Superior temporal gyrus (tissue), 1 donor: Measurements from ENCODE around the gene SCAF8.
A peak's percentile ranks its signal among the peaks of the same experiment; 100 is the strongest.
"Not testable (repeated sequence)": the region's sequence is repeated elsewhere in the genome, so short reads cannot be mapped to it uniquely, and the experiment has no call there.

ENCODE experiments used
- DNase-seq: peaks from one replicate; pipeline ENCODE4 v3.0.0-alpha.2; 2016; ENCODE audit errors: extremely low spot score

The SCAF8 gene

GRCh38 chr6:154733183-154733625 is at the start of gene SCAF8:
Gene SCAF8, plus strand, starts transcription at chr6:154733416. Its CDS starts 485 bp downstream, at chr6:154733901.
- peak; percentile 88 for DNase-seq

DNA sequence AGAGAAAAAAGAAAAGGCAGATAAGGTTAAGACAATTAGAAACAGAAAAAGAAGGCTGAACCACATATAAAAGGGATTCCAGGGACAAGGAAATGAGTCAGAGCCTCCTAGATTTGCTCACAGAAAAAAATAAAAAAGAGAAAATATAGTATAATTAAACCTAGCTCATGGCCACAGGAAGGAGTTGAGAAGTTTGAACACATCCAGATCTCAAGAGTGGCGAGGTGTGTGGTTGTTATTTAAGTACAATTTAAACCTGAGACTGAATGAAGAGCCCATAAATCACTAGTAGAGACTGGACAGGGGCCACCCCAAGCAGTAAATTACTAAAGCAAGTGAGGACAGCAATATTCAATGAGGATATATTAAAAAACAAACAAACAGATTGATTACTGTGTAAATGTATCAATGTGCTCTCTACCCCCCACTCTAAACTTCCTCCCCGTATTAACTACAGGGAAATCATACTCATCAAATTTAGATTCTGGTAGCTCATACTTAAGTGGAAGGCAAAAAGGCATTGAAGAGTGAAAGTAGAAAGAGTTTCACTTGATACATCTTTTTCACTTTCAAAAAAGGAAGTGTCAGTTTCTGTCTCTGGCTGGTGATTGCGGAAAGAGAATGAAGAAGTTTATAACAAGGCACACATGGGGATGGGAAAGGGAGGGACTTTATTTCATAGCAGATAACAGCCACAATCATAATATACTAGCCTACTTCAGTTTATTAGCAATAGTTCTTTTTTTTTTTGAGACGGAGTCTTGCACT is 49.3 kb upstream of the SCAF8 start:
- no peak for DNase-seq

GRCh38 chr6:154686162-154686561 is 47.1 kb upstream of the SCAF8 start:
- DNase-seq: peak; percentile 24

DNA sequence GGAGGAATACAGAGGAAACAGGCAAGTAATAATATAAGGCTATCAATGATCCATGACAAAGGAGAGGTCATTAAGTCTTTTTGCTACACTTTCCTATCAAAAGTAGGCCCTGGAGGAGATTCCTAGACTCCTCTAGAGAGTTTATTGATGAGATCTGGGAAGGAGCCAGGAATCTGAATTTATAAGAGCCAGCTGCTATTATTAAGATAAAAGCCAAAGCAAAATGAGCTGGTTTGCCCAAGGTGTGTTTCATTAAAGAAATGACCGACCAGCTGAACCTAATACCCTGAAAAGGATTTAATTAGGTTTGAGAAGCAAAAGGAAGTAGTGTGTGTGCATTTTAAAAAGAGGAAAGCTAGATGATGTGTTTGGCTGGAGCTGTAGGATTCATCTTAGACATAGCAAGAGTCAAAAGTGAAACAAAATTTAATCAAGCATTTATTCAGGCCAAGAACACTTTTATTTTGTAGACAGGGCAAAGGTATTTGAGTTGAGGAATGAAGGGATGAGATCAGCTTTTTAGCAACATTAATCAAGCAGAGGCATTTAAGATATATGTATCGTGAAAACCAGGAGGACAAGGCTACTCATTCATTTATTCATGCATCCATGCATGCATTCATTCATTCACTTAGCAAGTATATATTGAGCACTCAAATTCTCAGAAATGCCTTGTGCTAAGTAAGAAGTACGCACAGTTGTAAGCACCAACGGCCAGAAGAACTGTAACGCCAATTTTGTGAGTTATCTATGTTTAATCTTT is 43.5 kb upstream of the SCAF8 start:
- DNase-seq: no peak

GRCh38 chr6:154690857-154691256 is 42.4 kb upstream of the SCAF8 start:
- DNase-seq: no peak

- no peak for DNase-seq
Observed at GRCh38 chr6:154696661-154697060, 36.6 kb upstream of the SCAF8 start.

DNA sequence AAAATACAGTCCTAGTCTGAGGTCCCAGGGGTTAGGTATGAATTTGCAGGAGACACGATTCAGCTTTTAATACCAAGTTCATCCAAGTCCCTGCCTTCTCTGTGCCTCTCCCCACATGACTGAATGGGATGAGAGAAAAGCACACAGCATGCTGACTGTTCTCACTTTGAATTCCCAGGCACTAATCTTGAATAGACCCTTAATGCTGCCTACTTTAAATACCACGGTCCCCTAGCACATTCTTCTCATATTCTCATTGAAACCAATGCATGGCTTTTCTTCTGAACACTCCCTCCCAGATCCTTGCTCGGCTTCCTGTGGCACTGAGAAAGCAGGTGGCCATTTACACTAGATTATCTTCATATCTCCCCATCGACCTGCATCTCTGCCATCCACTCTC is 30.1 kb upstream of the SCAF8 start:
- DNase-seq: no peak

DNA sequence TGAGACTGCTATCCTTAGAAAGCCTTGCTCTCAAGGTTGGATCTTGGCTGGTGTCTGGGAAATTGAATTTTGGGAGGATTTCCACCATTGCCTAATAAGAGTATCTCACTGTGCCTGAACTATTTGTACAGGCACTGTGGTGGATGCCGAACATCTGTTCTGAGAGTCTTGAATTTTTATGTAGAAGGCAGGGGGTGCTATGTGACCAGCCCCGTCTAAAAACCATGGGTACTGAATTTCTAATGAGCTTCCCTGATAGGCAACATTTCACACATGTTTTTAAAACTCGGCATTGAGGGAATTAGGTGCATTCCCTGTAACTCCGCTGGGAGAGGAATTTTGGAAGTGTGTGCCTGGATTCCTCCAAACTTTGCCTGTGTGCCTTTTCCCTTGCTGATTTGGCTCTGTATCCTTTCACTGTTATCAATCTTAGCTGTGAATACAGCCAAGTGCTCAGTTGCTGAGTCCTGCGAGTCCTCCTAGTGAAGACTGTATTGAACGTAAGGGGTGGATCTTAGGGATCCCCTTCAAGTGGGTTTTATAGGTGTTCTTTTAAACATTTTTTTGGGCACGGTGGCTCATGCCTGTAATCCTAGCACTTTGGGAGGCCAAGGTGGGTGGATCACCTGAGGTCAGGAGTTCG is 27.6 kb upstream of the SCAF8 start:
- no peak for DNase-seq

GRCh38 chr6:154706389-154706788 is 26.8 kb upstream of the SCAF8 start:
- no peak for DNase-seq

DNA sequence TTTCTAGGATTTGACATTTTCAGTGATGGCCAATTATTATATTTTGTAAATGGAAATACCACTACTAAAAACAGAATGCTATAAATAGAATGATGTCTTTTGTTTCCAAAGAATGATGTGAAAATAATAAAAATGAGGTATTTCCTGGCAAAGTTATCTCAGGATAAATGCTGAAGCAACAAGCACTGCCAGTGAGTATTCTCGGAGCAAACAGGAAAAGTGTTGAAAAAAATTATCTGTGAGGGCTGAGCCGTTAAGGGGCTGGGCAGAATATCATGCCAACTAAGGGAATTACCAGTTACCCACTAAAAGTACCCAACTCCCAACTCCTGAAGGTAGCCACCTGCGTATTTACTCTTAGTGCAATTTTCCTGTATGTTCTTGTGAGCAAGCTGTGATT is 23.6 kb upstream of the SCAF8 start:
- no peak for DNase-seq

DNA sequence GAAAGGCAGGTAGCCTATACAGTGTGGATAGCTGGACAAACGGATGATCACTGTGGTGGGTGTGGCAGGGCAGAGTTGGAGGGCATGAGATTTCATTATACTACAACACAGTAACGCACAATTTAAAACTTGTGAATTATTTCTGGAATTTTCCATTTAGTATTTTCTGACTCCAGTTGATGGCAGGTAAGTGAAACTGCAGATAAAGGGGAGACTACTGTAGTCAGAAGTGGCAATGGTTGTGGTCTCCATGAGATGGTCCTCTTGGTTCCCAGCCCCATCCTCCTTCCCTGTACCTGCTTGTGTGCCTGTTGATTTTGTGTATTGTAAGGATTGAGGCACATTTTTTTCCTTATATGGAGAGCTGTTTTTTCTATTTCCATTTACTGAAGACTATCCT is 22.5 kb upstream of the SCAF8 start:
- no peak for DNase-seq

- no peak for DNase-seq
Observed at GRCh38 chr6:154715446-154715845, 17.8 kb upstream of the SCAF8 start.

DNA sequence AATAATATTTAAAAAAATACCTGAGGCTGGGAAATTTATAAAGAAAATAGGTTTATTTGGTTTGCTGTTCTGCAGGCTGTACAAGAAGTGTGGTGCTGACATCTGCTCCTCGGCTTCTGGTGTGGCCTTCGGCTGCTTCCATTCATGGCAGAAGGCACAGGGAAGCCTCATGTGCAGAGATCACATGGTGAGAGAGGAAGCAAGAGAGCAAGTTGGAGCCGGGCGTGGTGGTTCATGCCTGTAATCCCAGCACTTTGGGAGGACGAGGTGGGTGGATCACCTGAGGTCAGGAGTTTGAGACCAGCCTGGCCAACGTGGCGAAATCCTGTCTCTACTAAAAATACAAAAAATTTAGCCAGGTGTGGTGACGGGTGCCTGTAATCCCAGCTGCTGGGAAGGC is 16.9 kb upstream of the SCAF8 start:
- not testable (repeated sequence) for DNase-seq

DNA sequence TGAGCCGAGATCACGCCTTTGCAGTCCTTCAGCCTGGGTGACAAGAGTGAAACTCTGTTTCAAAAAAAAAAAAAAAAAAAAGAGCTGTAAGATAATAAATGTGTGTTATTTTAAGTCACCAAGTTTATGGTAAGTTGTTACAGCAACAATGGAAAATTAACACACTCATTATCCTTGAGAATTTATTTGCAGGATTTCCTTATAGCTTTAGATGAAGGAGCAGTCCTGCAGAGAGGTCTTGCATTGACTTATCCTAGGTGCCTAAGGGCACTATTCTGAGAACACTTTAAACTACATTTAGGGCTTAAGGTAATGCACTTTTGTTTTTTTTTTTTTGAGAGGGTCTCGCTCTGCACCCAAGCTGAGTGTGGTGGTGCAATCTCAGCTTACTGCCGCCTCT is 13.8 kb upstream of the SCAF8 start:
- DNase-seq: no peak

DNA sequence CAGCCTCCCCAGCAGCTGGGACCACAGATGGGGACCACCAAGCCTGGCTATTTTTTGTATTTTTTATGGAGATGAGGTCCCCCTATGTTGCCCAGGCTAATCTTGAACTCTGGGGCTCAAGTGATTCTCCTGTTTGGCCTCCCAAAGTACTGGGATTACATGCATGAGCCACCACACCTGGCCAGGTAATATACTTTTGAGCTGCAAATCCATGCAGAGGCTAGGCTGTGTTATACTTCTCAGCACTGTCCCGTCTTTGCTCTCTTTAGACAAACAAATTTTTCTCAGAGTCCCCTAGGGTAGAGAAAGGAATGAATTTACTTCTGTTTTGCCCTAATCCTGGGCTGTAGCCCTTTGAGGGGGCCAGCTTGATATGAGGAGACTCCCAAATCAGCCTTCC is 13.4 kb upstream of the SCAF8 start:
- DNase-seq: no peak

DNA sequence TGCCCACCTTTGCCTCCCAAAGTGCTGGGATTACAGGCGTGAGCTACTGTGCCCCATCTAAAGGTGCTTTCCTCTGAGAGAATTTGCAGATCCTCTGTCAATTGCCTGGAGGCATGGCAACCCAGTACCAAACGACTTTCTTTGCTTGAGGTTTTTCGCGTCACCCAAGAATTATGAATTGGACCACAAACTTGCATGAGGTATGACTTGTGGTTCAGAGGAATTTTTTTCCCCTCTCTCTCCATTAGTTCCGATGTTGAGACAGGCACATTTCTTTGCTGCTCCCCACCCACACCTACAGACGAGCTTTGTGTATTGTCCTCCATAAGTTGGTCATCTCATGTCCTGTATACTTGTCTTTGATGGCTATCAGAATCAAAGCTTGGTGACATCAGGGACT is 11.8 kb upstream of the SCAF8 start:
- no peak for DNase-seq

DNA sequence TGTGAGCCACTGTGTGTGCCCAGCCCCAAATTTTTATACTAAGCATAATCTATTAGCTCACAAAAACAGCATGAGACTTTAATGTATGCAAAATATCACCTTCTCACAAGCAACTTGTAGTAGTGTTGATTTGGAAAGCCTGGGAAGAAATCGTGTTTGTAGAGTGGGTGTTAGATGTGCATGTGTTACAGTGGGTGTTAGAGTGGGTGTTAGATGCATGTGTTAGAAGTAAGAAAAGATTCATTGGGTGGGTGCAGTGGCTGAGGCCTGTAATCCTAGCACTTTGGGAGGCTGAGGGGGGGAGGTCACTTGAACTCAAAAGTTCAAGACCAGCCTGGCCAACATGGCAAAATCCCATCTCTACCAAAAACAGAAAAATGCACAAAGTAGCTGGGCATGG is 6.3 kb upstream of the SCAF8 start:
- DNase-seq: no peak

- DNase-seq: no peak
Observed at GRCh38 chr6:154731296-154732218, 1.7 kb upstream of the SCAF8 start.

DNA sequence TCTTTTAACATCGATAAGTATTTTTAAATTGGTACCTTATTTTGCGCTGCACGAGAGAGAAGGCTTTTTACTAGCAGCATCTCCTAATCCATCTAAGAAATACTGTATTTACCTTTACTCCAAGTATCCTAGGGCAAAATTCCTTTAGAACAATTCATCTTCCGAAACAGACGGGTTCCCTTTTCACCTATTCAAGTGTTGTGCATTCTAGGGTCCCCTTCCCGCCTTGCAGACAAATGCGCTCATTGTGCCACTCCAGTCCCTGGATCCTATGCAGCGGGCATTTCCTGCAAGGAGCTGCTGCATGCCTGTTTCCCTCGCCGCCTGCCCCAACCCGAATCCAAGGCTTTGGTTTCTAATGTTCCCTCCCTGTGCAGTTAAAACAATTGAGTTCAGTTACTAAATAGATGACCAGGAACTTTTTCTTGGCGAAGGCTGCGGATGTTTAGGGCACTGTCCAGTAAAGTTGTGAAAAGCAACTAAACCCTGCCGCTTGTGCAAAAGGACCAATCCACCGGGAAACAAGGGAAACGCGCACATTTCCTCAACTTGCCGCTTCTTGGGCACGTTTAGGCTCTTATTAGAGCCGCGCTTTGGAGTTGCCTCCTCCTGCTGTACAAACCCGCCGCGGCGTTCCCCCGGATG is 556 bp upstream of the SCAF8 start:
- DNase-seq: peak; percentile 71

- DNase-seq: peak; percentile 93
Observed at GRCh38 chr6:154733626-154734382, 588 bp downstream of the SCAF8 start.
